HL-60/S4 treated with phorbol 12-myristate 13-acetate at 8.2 ng/mL for 4 days and 3 days (cell line): ENCODE results near the gene DIABLO.

Experiments
- in situ Hi-C: fragments of 300-500 bp; cut with MboI; formaldehyde crosslinking; loops from 2 replicates; pipeline ENCODE4 v1.15.0; 2022; ENCODE audit warnings: low sequenced_read_pairs

Gene DIABLO

GRCh38 chr12:122159882-122160281 lies 66.0 kb downstream of the DIABLO start:
- in situ Hi-C loops: no loop called here

- in situ Hi-C loops: no loop called here
Observed at GRCh38 chr12:122158700-122159285, 67.1 kb downstream of the DIABLO start.
